GM23248 (cell line): ENCODE measurements around the gene KCNA5. TPM values are rescaled to one million over a fixed set of nuclear protein-coding genes. Genes with fewer than 3 reads are reported as not detected.

Source experiments
- DNase-seq: peaks from one replicate; pipeline ENCODE4 v3.0.0-alpha.2; 2015
- H2AFZ ChIP-seq: fragments of 200-600 bp; sonication (generic); 2 replicates; pipeline ENCODE4 v1.6.1; 2016; ENCODE audit warnings: antibody characterized with exemption
- H3F3A ChIP-seq: fragments of 200-600 bp; sonication (generic); 2 replicates; pipeline ENCODE4 v1.6.1; 2016; ENCODE audit warnings: mild to moderate bottlenecking, antibody characterized with exemption, mixed run types; ENCODE audit not compliant: insufficient read depth
- H3K27ac ChIP-seq: fragments of 200-600 bp; sonication (generic); 2 replicates; pipeline ENCODE4 v1.5.1; 2016; ENCODE audit warnings: mild to moderate bottlenecking
- H3K27me3 ChIP-seq: fragments of 200-600 bp; sonication (generic); replicated peaks from 2 replicates; pipeline ENCODE4 v1.6.1; 2016; ENCODE audit warnings: mild to moderate bottlenecking; ENCODE audit not compliant: insufficient read depth
- H3K36me3 ChIP-seq: fragments of 200-600 bp; sonication (generic); 2 replicates; pipeline ENCODE4 v1.6.1; 2016; ENCODE audit warnings: low read depth, mild to moderate bottlenecking
- H3K4me1 ChIP-seq: fragments of 200-600 bp; sonication (generic); 2 replicates; pipeline ENCODE4 v1.6.1; 2016; ENCODE audit warnings: mild to moderate bottlenecking; ENCODE audit not compliant: insufficient read depth
- H3K4me2 ChIP-seq: fragments of 200-600 bp; sonication (generic); one replicate; pipeline ENCODE4 v1.6.1; 2016; ENCODE audit warnings: mild to moderate bottlenecking; ENCODE audit not compliant: unreplicated experiment
- H3K4me3 ChIP-seq: fragments of 200-600 bp; sonication (generic); 2 replicates; pipeline ENCODE4 v1.5.1; 2016; ENCODE audit warnings: mild to moderate bottlenecking
- H3K79me2 ChIP-seq: fragments of 200-600 bp; sonication (generic); 2 replicates; pipeline ENCODE4 v1.6.1; 2016; ENCODE audit warnings: mild to moderate bottlenecking; ENCODE audit not compliant: insufficient read depth
- H3K9ac ChIP-seq: fragments of 200-600 bp; sonication (generic); 2 replicates; pipeline ENCODE4 v1.6.1; 2016; ENCODE audit warnings: mild to moderate bottlenecking
- H3K9me2 ChIP-seq: fragments of 200-600 bp; sonication (generic); 2 replicates; pipeline ENCODE4 v1.6.1; 2016; ENCODE audit warnings: mixed run types, mild to moderate bottlenecking, moderate library complexity; ENCODE audit not compliant: insufficient read depth
- H3K9me3 ChIP-seq: fragments of 200-600 bp; sonication (generic); one replicate; pipeline ENCODE4 v1.6.1; 2017; ENCODE audit warnings: low read depth
- H4K20me1 ChIP-seq: fragments of 200-600 bp; sonication (generic); 2 replicates; pipeline ENCODE4 v1.6.0; 2016; ENCODE audit not compliant: insufficient read depth
- EZH2 ChIP-seq: fragments of 200-600 bp; sonication (generic); IDR thresholded peaks from 2 replicates; pipeline ENCODE4 v1.6.1; 2018; ENCODE audit warnings: antibody characterized with exemption, mild to moderate bottlenecking; ENCODE audit not compliant: insufficient read depth, poor library complexity, severe bottlenecking
- EZH2phosphoT487 ChIP-seq: fragments of 200-600 bp; sonication (generic); IDR thresholded peaks from 2 replicates; pipeline ENCODE4 v1.6.1; 2018; ENCODE audit warnings: antibody characterized with exemption, moderate library complexity, mild to moderate bottlenecking, low read depth; ENCODE audit not compliant: insufficient read depth
- WGBS, 2 experiments: methylation state at CpG; one replicate each; pipeline ENCODE4 v1.1.6; 2015 to 2017; ENCODE audit warnings: low lambda C conversion rate in 2 of 2, low coverage in 1 of 2; ENCODE audit errors: missing lambda C conversion rate in 2 of 2; 5-methylcytosine and 5-hydroxymethylcytosine counted together
- in situ Hi-C: fragments of 300-500 bp; cut with MboI; formaldehyde crosslinking; loops from 2 replicates; pipeline ENCODE4 v1.15.0; 2020
- polyA plus RNA-seq: library from polyadenylated mRNA; unstranded; fragments of >200 nt; fragmentation: Nextera tagmentation; extraction: Ambion mirVana; gene quantifications from 2 replicates; pipeline ENCODE4 v1.2.1, GENCODE V29; 2016
- total RNA-seq: library from RNA; depleted of rRNA; stranded (reverse); fragments of >200 nt; shearing (Covaris generic); gene quantifications from 2 replicates; pipeline ENCODE4 v1.2.3, GENCODE V29; 2014

The KCNA5 gene
- total and polyA plus RNA-seq, 2 experiments from 2014 or later, result not detected

GRCh38 chr12:5083955-5084849 is 40.5 kb downstream of the KCNA5 start:
- Histone ChIP-seq H3K79me2 (no peaks in the 10 kb centered on the region), H3K36me3 (no peaks in the 10 kb centered on the region), H3F3A (peaks cover 29% of the 10 kb centered on the region), H2AFZ (no peak overlapping the region), H3K4me2 (no peak overlapping the region), H3K27ac (no peak overlapping the region), H3K9me2 (no peaks in the 10 kb centered on the region), H3K9me3 (no peaks in the 10 kb centered on the region), H3K27me3 (no peaks in the 10 kb centered on the region), H4K20me1 (no peaks in the 10 kb centered on the region), H3K9ac (no peak overlapping the region), H3K4me3 (no peak overlapping the region), H3K4me1 (peaks cover 21% of the 10 kb centered on the region)
- in situ Hi-C loops, result no loop called here
- TF ChIP-seq EZH2 (no peak), EZH2phosphoT487 (no peak)
- WGBS, 2 experiments, result 48 to 53% methylated on average over 11 of the region's 11 CpGs
- DNase-seq, result peak; percentile 67

GRCh38 chr12:5085896-5086295 is 42.2 kb downstream of the KCNA5 start:
- Histone ChIP-seq H3K27ac (0 out of 2 replicates have a peak overlapping the region, but pooled peaks have one; percentile 30), H4K20me1 (no peaks in the 10 kb centered on the region)
- TF ChIP-seq EZH2, result no peak
- TF ChIP-seq EZH2phosphoT487, result peak; percentile 85; the same call in 1 of the 2 replicates

GRCh38 chr12:5087831-5088554 is 44.3 kb downstream of the KCNA5 start:
- H3K4me3 ChIP-seq, result no peak overlapping the region
- peaks cover 21% of the 10 kb centered on the region for H3K4me1 ChIP-seq
- TF ChIP-seq EZH2 (no peak), EZH2phosphoT487 (no peak)
- H3K79me2 ChIP-seq, result no peaks in the 10 kb centered on the region
- no peaks in the 10 kb centered on the region for H4K20me1 ChIP-seq
- no peaks in the 10 kb centered on the region for H3K9me3 ChIP-seq
- no peak overlapping the region for H3K9ac ChIP-seq
- H3F3A ChIP-seq, result peaks cover 29% of the 10 kb centered on the region
- in situ Hi-C loops, result no loop called here
- no peak for DNase-seq
- H3K27me3 ChIP-seq, result no peaks in the 10 kb centered on the region
- 96 to 99% methylated on average over 16 of the region's 16 CpGs for WGBS, 2 experiments
- no peak overlapping the region for H2AFZ ChIP-seq
- no peaks in the 10 kb centered on the region for H3K9me2 ChIP-seq
- H3K4me2 ChIP-seq, result no peak overlapping the region
- no peaks in the 10 kb centered on the region for H3K36me3 ChIP-seq
- no peak overlapping the region for H3K27ac ChIP-seq

More at GRCh38 chr12:5085896-5086295, 42.2 kb downstream of the KCNA5 start:
- H3F3A ChIP-seq, result peaks cover 29% of the 10 kb centered on the region
- no peak overlapping the region for H2AFZ ChIP-seq
- H3K4me1 ChIP-seq, result peaks cover 21% of the 10 kb centered on the region
- no peaks in the 10 kb centered on the region for H3K9me2 ChIP-seq
- no peaks in the 10 kb centered on the region for H3K36me3 ChIP-seq
- peak overlapping the region; percentile 22 for H3K4me2 ChIP-seq
- H3K9ac ChIP-seq, result no peak overlapping the region
- H3K79me2 ChIP-seq, result no peaks in the 10 kb centered on the region
- WGBS, 2 experiments, result 25 to 27% methylated on average over 3 of the region's 3 CpGs
- H3K27me3 ChIP-seq, result no peaks in the 10 kb centered on the region
- no peak overlapping the region for H3K4me3 ChIP-seq
- peak; percentile 93 for DNase-seq
- H3K9me3 ChIP-seq, result no peaks in the 10 kb centered on the region
- in situ Hi-C loops, result no loop called here

- 77 to 85% methylated on average over 17 to 18 of the region's 18 CpGs for WGBS, 2 experiments
Observed at GRCh38 chr12:5088586-5089264, 45.0 kb downstream of the KCNA5 start.

More at GRCh38 chr12:5088586-5089264, 45.0 kb downstream of the KCNA5 start:
- Histone ChIP-seq H3K9me3 (no peaks in the 10 kb centered on the region), H2AFZ (no peak overlapping the region), H3K4me2 (no peak overlapping the region), H3K79me2 (no peaks in the 10 kb centered on the region), H3K36me3 (no peaks in the 10 kb centered on the region), H3K4me3 (no peak overlapping the region), H3K27me3 (no peaks in the 10 kb centered on the region), H3F3A (peaks cover 24% of the 10 kb centered on the region), H4K20me1 (no peaks in the 10 kb centered on the region), H3K27ac (no peak overlapping the region), H3K4me1 (peaks cover 21% of the 10 kb centered on the region), H3K9me2 (no peaks in the 10 kb centered on the region), H3K9ac (no peak overlapping the region)
- TF ChIP-seq EZH2phosphoT487 (no peak), EZH2 (no peak)
- peak; percentile 82 for DNase-seq
- in situ Hi-C loops, result no loop called here
